GM12878 (cell line): Measurements from ENCODE around the gene ANGEL2.

ENCODE experiments used
- ATF7 ChIP-seq: fragments of 450-650 bp; IDR thresholded peaks from 2 replicates; pipeline ENCODE4 v1.6.1; 2016; ENCODE audit warnings: low read depth, mild to moderate bottlenecking
- BHLHE40 ChIP-seq, 2 experiments: fragments of 450-650 bp in 1 of 2; IDR thresholded peaks; 2 replicates each; pipeline ENCODE4 v1.6.1; 2011 to 2017; ENCODE audit warnings: low read depth in 2 of 2, borderline replicate concordance in 1 of 2, improper control_type of control experiment in 1 of 2, low read length in 1 of 2, mild to moderate bottlenecking in 1 of 2
- PAX5 ChIP-seq: IDR thresholded peaks from 2 replicates; pipeline ENCODE4 v1.6.1; 2011; ENCODE audit warnings: low read depth, low read length, borderline replicate concordance
- TF ChIP-seq, protein P1 (sequence below): fragments of 150-350 bp; IDR thresholded peaks from 2 replicates; pipeline ENCODE4 v1.6.1; 2014; ENCODE audit warnings: mild to moderate bottlenecking, low read depth, low read length
- TF ChIP-seq, protein P2 (sequence below), 3 experiments: IDR thresholded peaks in 2 of 3; conservative IDR thresholded peaks in 1 of 3; 2 replicates each; pipeline ENCODE4 v1.5.1; 2011; ENCODE audit warnings: low read depth in 3 of 3, low read length in 3 of 3, mild to moderate bottlenecking in 3 of 3, control low read depth in 2 of 3, moderate library complexity in 2 of 3, inconsistent platforms in 1 of 3, mixed read lengths in 1 of 3; ENCODE audit not compliant: control insufficient read depth in 2 of 3, insufficient read depth in 1 of 3; ENCODE audit errors: extremely low read depth in 1 of 3
- TF ChIP-seq, protein P3 (sequence below): IDR thresholded peaks from 2 replicates; pipeline ENCODE4 v1.6.1; 2011; ENCODE audit warnings: borderline replicate concordance, low read depth, mild to moderate bottlenecking, moderate library complexity, mixed read lengths, low read length; ENCODE audit not compliant: insufficient read depth; ENCODE audit errors: extremely low read length

DNA sequence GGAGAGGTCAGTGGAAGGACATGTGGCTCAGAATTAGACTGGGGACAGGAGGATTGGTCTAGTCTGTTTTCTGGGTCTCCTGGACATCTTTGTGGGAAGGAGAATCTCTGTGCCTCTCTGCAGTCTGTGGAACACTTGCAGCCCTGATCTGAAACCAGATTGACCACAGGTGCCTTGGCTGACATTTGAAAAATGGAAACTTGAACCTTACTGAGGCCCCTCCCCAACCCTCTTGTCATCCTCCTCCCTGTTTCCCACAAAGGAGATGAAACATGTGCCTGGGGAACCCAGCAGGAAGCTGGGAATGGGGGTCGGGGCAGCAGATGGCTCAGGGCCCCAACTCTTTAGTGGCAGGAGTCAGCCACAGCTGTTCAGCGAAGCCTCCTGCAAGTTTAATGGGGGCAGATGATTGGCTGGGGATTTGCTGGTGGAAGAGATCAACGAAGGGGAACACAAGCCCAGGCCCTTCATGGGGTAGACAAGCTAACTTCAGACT is 47.3 kb downstream of the ANGEL2 start:
- no peak for TF ChIP-seq ATF7
- TF ChIP-seq, protein P1, sequence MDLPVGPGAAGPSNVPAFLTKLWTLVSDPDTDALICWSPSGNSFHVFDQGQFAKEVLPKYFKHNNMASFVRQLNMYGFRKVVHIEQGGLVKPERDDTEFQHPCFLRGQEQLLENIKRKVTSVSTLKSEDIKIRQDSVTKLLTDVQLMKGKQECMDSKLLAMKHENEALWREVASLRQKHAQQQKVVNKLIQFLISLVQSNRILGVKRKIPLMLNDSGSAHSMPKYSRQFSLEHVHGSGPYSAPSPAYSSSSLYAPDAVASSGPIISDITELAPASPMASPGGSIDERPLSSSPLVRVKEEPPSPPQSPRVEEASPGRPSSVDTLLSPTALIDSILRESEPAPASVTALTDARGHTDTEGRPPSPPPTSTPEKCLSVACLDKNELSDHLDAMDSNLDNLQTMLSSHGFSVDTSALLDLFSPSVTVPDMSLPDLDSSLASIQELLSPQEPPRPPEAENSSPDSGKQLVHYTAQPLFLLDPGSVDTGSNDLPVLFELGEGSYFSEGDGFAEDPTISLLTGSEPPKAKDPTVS: no peak
- TF ChIP-seq, protein P2, sequence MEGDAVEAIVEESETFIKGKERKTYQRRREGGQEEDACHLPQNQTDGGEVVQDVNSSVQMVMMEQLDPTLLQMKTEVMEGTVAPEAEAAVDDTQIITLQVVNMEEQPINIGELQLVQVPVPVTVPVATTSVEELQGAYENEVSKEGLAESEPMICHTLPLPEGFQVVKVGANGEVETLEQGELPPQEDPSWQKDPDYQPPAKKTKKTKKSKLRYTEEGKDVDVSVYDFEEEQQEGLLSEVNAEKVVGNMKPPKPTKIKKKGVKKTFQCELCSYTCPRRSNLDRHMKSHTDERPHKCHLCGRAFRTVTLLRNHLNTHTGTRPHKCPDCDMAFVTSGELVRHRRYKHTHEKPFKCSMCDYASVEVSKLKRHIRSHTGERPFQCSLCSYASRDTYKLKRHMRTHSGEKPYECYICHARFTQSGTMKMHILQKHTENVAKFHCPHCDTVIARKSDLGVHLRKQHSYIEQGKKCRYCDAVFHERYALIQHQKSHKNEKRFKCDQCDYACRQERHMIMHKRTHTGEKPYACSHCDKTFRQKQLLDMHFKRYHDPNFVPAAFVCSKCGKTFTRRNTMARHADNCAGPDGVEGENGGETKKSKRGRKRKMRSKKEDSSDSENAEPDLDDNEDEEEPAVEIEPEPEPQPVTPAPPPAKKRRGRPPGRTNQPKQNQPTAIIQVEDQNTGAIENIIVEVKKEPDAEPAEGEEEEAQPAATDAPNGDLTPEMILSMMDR (IDR thresholded peaks at IDR 0.05 in 2 of 3, conservative IDR thresholded peaks at IDR 0.05 in 1 of 3; ENCODE audit: control insufficient read depth in 2 of 3, extremely low read depth in 1 of 3, insufficient read depth in 1 of 3, low read depth in 3 of 3, low read length in 3 of 3): no peak
- no peak for TF ChIP-seq PAX5
- TF ChIP-seq BHLHE40 (IDR thresholded peaks at IDR 0.05; ENCODE audit: borderline replicate concordance in 1 of 2, low read depth in 2 of 2, low read length in 1 of 2): no peak
- TF ChIP-seq, protein P3, sequence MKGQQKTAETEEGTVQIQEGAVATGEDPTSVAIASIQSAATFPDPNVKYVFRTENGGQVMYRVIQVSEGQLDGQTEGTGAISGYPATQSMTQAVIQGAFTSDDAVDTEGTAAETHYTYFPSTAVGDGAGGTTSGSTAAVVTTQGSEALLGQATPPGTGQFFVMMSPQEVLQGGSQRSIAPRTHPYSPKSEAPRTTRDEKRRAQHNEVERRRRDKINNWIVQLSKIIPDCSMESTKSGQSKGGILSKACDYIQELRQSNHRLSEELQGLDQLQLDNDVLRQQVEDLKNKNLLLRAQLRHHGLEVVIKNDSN: no peak
